Thyroid gland (tissue), 4 donors: ENCODE results near the gene SH2D2A.

Experiments
- CTCF ChIP-seq, 6 experiments: fragments of 200-600 bp in 3 of 6; fragments of 450-650 bp in 3 of 6; sonication (generic) in 3 of 6; IDR thresholded peaks; one replicate each; pipeline ENCODE4 v1.5.1; 2016 to 2019; ENCODE audit warnings: antibody characterized with exemption in 6 of 6, mild to moderate bottlenecking in 2 of 6, inconsistent platforms in 1 of 6, moderate library complexity in 1 of 6
- POLR2A ChIP-seq, 2 donors: fragments of 450-650 bp; IDR thresholded peaks; one replicate each; pipeline ENCODE4 v1.6.1; 2017; ENCODE audit warnings: antibody characterized with exemption in 2 of 2, mild to moderate bottlenecking in 2 of 2, moderate library complexity in 1 of 2

GRCh38 chr1:156851779-156852417 is 35.2 kb upstream of the SH2D2A start:
- TF ChIP-seq POLR2A (IDR thresholded peaks at IDR 0.05) (no peak), CTCF (IDR thresholded peaks at IDR 0.05) (no peak)
